Spleen (tissue), 7 donors: ENCODE measurements around the gene ADARB2.

Experiments used
- CTCF ChIP-seq, 11 experiments: fragments of 200-600 bp in 7 of 11; fragments of 450-650 bp in 4 of 11; sonication (generic) in 4 of 11; IDR thresholded peaks in 8 of 11; conservative IDR thresholded peaks in 3 of 11; 1 replicate in 7 of 11; 2 replicates in 4 of 11; pipeline versions ENCODE4 v1.4.0 to v1.8.0; 2016 to 2021; ENCODE audit warnings: antibody characterized with exemption in 11 of 11, inconsistent platforms in 4 of 11, mild to moderate bottlenecking in 1 of 11
- POLR2A ChIP-seq, 3 donors: fragments of 450-650 bp; IDR thresholded peaks; one replicate each; pipeline ENCODE4 v1.5.1; 2017; ENCODE audit warnings: antibody characterized with exemption in 3 of 3, mild to moderate bottlenecking in 1 of 3
- POLR2AphosphoS5 ChIP-seq, 3 donors: sonication (generic); formaldehyde crosslinking; IDR thresholded peaks; one replicate each; pipeline ENCODE4 v1.5.1; 2017; ENCODE audit warnings: antibody characterized with exemption in 3 of 3
- donor health status: DM: no; HTN: no; CAD: no; lungs with moderate emphysema.
- donor health status: DM: no; HTN: no; CAD: no.
- donor health status: DM: no; HTN: no; CAD: no.

- TF ChIP-seq POLR2AphosphoS5 (IDR thresholded peaks at IDR 0.05) (no peak), CTCF (IDR thresholded peaks at IDR 0.05 in 8 of 11, conservative IDR thresholded peaks at IDR 0.05 in 3 of 11) (no peak), POLR2A (IDR thresholded peaks at IDR 0.05) (no peak)
These were observed 136.5 kb downstream of the ADARB2 start for GRCh38 chr10:1600861-1601260.
